Mucosa of stomach (tissue), 1 donor: ENCODE results near the gene CDCA4.

Experiments used
- H3K27me3 ChIP-seq: one replicate; pipeline ENCODE4 v1.7.0; 2013; ENCODE audit warnings: mild to moderate bottlenecking, low read length; ENCODE audit not compliant: control insufficient read depth, insufficient read depth
- H3K36me3 ChIP-seq: one replicate; pipeline ENCODE4 v1.7.0; 2013; ENCODE audit warnings: low read length; ENCODE audit not compliant: control insufficient read depth, insufficient read depth
- H3K4me1 ChIP-seq: one replicate; pipeline ENCODE4 v1.7.0; 2013; ENCODE audit warnings: mild to moderate bottlenecking, low read length; ENCODE audit not compliant: control insufficient read depth, insufficient read depth
- H3K4me3 ChIP-seq: one replicate; pipeline ENCODE4 v1.7.0; 2013; ENCODE audit warnings: low read length
- H3K9ac ChIP-seq: one replicate; pipeline ENCODE4 v1.7.0; 2013; ENCODE audit warnings: mild to moderate bottlenecking, low read length, moderate library complexity
- H3K9me3 ChIP-seq: one replicate; pipeline ENCODE4 v1.7.0; 2013; ENCODE audit warnings: mild to moderate bottlenecking, low read length, moderate library complexity; ENCODE audit not compliant: control insufficient read depth
- donor health status: Pancreatic carcinoma.

The CDCA4 gene

DNA sequence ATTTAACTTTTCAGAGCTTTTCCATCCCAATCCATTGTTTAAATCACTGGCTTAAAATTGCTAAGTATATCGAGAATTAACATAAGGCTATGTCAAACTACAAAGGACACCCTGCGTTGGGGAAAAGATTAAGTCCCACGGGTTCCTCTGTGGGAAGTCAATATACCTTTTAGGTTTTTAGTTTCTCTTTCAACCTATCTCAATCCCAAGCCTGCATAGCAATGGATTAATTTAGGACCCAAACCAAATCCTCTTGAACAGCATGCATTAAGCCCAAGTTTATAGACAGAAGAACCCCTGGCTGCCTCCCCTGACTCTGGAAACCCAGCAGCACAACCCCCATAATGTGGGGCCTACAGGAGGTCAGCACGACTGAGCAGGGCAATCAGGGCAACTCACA is 6.3 kb downstream of the CDCA4 start:
- Histone ChIP-seq H3K27me3 (no peaks in the 10 kb centered on the region), H3K4me3 (no peak overlapping the region), H3K9ac (no peak overlapping the region), H3K36me3 (no peaks in the 10 kb centered on the region), H3K9me3 (no peaks in the 10 kb centered on the region), H3K4me1 (peaks cover 7% of the 10 kb centered on the region)

DNA sequence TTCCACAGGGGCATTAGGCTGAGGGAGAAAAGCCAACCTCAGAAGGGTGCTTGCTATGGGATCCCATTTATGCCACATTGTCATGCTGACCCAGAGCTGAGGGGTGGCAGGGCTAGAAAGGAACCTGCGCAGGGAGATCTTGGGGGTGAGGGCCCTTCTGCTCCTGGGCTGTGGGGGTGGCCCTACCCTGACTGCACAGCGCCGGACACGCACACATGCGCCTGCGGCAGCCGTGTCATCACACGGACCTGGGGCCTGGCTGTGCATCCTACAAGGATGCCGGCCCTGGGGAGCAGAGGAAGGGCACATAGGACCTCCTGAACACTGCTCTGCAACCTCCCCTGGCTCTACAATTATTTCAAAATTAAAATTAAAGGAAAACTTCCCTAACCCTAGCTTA is 6.9 kb downstream of the CDCA4 start:
- H3K9ac ChIP-seq, result no peak overlapping the region

DNA sequence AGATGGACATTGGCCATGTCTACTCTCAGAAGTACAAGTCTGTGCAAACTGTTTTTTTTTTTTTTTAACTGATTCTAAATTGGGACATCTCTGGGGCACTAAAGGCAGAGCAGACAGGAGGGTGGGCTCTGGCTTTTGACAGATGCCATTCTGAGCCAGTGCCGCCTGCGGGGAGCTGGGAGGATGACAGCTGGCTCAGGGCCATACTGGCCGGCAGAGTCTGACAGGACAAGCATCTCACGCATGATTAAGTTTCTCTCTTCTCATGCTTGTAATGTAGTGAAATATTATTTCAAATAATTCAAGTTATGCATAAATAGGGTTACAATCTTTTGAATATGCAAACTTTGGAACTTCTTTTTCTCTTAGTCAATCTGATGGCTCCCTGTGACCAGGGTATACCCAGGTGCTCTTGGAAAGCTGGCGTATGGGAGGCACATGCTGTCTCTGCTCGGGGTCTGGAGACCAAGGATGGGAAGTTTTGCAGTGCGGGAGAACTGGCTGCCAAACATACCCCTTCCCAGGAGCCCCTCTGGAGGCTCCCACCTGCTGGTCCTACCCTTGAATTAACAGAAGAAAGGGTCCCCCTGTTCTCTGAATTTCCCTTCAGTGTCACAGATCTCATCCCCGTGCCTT is 7.6 kb downstream of the CDCA4 start:
- no peak overlapping the region for H3K4me3 ChIP-seq
- no peaks in the 10 kb centered on the region for H3K9me3 ChIP-seq
- no peaks in the 10 kb centered on the region for H3K36me3 ChIP-seq
- no peak overlapping the region for H3K9ac ChIP-seq
- no peaks in the 10 kb centered on the region for H3K27me3 ChIP-seq
- no peaks in the 10 kb centered on the region for H3K4me1 ChIP-seq

More for the DNA sequence above, 6.9 kb downstream of the CDCA4 start:
- Histone ChIP-seq H3K9me3 (no peaks in the 10 kb centered on the region), H3K27me3 (no peaks in the 10 kb centered on the region), H3K4me1 (peaks cover under 1% of the 10 kb centered on the region), H3K4me3 (no peak overlapping the region), H3K36me3 (no peaks in the 10 kb centered on the region)

DNA sequence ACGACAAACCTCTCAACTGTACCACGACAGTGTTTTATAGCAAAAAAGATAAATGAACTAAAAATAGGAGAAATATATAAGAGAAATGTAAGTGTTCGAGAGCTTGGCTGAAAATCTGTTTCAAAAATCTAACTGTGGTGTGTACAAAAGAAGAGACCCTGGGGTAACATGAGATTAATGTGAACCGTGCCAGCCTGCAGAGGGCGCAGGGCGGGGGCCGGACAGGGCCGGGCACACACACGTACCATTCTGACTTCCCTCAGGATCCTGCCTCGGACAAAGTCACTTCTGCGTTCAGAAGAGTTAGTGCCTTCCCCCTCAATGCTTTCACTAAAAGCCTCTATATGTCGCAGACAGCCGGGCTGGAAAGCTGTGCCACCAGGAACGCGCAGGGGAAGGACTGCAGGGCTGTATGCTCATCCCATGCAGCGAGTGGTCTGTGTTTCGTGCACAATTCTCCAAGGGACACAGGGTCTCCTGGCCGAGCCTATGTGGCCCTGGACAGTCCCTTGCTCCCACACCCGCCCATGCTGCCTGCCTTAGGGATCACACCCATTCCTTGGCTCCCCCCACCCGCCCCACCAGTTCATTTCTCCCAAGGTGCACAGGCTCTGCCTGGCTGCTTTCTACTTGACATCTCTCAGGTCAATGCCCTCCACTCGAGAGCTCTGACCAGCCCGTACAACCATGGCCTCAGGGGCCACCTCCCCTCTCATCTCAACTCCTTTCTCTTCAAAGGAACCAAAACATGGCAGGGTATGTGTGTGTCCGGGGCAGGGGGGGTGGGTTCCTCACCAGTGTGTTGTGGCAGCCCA is 8.5 kb downstream of the CDCA4 start:
- Histone ChIP-seq H3K9me3 (no peaks in the 10 kb centered on the region), H3K4me3 (no peak overlapping the region), H3K36me3 (no peaks in the 10 kb centered on the region), H3K27me3 (no peaks in the 10 kb centered on the region), H3K4me1 (no peaks in the 10 kb centered on the region), H3K9ac (no peak overlapping the region)

DNA sequence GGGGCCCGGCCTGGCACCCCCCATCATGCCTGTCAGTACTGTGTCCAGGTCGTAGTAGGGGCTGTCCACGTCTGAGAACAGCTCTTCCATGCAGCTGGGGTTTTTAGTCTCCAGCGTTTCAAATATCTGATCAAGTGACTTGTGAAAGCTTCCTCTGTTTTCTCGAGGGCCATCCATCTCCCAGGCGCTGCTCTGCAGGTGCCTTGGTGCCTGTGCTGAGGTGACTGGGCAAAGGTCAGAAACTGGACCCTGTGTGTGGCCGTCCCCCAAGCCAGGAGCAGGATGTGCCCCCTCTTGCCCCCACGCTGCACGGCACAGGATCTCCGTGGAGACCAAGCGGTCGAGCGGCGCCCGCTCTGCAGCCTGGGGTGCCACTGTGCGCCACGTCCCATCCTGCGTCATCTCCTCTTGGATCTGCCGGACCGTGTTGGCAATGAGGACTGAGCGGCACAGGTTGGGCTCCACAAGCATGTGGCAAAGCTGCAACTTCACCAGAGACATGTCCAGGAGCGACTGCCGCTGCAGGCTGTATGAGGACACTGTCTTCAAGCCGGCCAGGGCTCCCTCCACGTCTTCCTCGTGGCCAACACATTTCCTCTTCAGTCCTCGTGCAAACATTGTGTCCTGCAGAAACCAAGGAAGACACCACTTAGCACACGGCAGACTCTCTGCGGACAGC is 9.4 kb downstream of the CDCA4 start:
- H3K36me3 ChIP-seq, result no peaks in the 10 kb centered on the region
- H3K9me3 ChIP-seq, result no peaks in the 10 kb centered on the region
- no peak overlapping the region for H3K4me3 ChIP-seq
- no peaks in the 10 kb centered on the region for H3K4me1 ChIP-seq
- H3K9ac ChIP-seq, result no peak overlapping the region
- H3K27me3 ChIP-seq, result no peaks in the 10 kb centered on the region

DNA sequence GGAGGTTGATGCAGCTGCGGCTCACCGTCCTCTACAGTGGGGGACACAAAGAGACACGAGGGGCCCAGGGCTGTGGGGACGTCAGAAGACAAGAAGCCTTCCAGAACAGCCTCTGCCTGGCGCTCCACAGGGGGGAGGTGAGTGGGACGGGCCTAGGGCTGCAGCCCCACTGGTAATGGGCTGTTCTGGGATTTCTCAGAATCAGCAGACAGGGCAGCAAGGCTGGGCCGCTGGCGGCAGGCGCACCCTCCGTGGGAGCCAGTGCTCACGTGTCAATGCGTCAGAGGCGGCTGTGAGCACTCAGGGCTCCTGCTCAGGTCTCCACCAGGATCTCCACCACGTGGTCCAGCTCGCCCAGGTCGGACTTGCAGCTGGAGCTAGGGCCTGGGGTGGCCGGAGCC is 10.0 kb downstream of the CDCA4 start:
- no peak overlapping the region for H3K9ac ChIP-seq
- no peaks in the 10 kb centered on the region for H3K4me1 ChIP-seq
- H3K36me3 ChIP-seq, result no peaks in the 10 kb centered on the region
- H3K4me3 ChIP-seq, result no peak overlapping the region
- H3K9me3 ChIP-seq, result no peaks in the 10 kb centered on the region
- H3K27me3 ChIP-seq, result no peaks in the 10 kb centered on the region

DNA sequence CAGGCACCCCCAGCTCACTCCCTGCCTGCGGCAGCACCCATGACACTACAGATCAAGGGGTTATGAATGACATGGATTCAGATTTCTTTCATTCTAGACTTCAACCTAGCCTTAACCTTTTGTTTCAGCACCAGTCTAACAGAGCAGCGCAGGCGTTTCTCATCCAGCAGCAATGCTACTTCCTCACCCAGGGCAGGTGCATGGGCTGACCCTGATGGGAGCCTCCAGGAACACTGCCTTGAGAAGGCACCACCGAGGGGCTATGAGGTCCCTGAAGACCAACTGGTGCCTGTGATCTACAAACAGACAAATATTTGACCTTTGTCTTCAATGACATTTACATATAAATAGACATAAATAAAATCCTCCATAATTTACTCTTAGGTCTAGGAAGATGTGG is 10.8 kb downstream of the CDCA4 start:
- Histone ChIP-seq H3K9ac (no peak overlapping the region), H3K27me3 (no peaks in the 10 kb centered on the region), H3K4me3 (no peak overlapping the region), H3K36me3 (no peaks in the 10 kb centered on the region), H3K4me1 (no peaks in the 10 kb centered on the region), H3K9me3 (no peaks in the 10 kb centered on the region)

DNA sequence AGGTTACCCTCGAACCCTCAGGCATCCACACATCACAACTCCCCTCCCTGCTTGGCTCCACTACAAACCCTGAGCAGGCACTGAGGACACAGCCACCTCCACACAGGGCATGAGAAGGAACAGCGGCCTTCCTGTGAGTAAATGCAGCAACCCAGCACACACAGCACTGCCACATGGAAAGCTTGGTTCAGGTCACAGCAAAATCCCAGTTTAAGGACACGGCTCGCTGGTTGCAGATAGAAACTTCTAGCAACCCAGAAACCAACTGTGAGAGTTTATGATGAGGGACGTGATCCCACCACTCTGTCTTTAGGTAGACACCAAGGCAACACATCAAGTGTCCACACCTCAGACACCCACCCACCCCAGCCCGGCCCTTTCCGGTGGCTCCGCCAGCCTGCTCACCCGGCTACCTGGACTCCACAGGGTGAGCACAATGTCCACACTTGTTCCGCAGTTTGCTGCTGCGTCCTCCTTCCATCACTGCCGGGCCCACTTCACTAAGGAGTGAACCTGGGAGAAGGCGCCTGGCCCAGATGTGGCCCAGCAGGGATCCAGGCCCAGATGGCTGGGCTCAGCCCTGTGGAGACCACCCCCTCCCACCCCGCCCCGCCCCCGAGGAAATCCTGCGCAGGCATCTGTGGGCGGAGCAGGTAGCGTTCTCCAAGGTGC is 13.2 kb downstream of the CDCA4 start:
- Histone ChIP-seq H3K4me1 (no peaks in the 10 kb centered on the region), H3K9me3 (no peaks in the 10 kb centered on the region), H3K36me3 (no peaks in the 10 kb centered on the region), H3K9ac (no peak overlapping the region), H3K27me3 (no peaks in the 10 kb centered on the region), H3K4me3 (no peak overlapping the region)

DNA sequence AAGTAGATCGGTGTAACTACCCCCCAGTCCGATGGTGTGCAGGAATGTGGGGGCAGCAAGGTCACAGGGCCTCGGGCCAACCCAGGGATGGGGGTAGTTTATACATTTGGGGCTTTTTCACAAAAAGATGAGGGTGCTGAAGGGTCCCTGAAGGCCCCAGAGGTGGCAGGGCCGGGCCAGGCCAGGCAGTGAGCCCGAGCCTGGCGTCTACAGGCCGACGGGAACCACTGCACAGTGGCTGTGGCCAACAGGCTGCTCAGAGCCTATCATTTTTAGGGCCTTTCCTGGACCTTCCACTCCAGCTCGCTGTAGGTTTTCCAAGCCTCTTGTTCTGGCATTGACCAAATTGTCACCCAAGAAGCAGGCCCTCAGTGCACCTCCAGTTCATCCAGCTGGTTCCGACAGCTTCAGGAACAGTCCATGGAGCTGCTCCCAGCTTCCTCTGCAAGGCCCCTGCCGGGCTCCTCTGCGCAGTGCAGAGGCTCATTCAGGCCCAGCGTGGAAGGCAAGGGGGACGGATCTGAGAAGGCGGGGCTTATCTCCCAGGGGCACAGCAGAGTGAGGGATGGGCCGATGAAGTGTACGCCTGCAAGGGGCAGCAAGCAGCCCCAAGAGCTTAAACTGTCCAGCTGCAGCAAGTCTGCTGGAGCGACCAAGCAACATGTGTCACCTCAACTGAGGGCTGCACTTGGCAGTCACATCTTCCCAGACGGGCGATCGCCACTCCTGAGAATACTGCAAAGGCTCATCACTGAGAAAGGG is 13.9 kb downstream of the CDCA4 start:
- Histone ChIP-seq H3K4me1 (no peaks in the 10 kb centered on the region), H3K9ac (no peak overlapping the region), H3K4me3 (no peak overlapping the region), H3K9me3 (no peaks in the 10 kb centered on the region), H3K27me3 (no peaks in the 10 kb centered on the region), H3K36me3 (no peaks in the 10 kb centered on the region)

DNA sequence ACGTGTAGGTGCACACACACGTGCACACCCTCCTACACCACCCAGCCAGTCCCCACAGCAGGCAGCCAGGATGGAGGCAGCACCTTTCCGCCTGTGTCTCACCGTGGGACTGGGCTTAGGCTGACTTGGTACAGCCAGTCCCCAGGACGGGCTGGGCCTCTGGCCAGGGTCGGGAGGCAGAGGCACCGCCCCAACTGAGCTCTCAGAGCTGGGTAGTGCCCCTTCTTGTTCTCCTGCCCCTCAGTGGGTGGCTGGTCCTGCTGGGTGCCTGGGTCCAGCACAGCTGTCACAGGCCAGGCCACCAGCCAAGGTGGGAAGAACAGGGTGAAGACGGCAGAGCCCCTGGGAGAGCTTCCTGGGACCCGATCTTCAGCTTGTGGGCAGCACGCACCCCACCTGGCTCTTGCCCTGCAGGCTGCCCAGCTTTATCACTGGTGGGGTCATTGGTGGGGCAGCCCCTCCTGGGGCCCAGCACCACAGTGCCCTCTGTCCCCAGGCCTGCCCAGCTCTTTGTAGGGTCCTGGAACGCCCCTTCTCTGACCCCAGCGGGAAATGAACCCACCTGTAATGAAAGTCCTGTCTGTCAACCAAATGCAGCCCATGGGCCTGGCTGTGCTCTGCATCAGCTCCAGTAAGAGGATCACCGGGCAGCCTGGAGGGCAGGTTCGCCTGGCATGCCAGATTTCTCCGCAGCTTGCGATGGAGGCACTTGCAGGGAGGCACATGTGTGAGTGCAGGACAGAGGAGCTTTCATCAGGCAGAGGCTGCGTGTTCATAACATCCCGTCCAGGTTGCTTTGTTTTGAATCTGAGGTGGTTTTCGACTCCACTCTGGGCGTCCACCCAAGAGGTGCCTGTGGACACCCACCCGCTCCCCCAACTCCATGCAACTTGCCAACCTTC is 14.7 kb downstream of the CDCA4 start:
- no peak overlapping the region for H3K4me3 ChIP-seq
- no peaks in the 10 kb centered on the region for H3K36me3 ChIP-seq
- no peaks in the 10 kb centered on the region for H3K4me1 ChIP-seq
- no peaks in the 10 kb centered on the region for H3K27me3 ChIP-seq
- no peaks in the 10 kb centered on the region for H3K9me3 ChIP-seq
- no peak overlapping the region for H3K9ac ChIP-seq
